LNCaP clone FGC (cell line): ENCODE measurements around the gene PROB1.

Source experiments
- DNase-seq: peaks from one replicate; pipeline ENCODE4 v3.0.0-alpha.2; 2011; ENCODE audit warnings: low read depth
- H3K4me3 ChIP-seq: 2 replicates; pipeline ENCODE4 v1.5.1; 2011; ENCODE audit warnings: mild to moderate bottlenecking, low read depth, low read length, control low read depth
- CTCF ChIP-seq: IDR thresholded peaks from 2 replicates; pipeline ENCODE4 v1.5.1; 2012; ENCODE audit warnings: mild to moderate bottlenecking; ENCODE audit not compliant: control insufficient read depth, insufficient read depth; ENCODE audit errors: extremely low read depth

PROB1 gene

GRCh38 chr5:139386050-139386438, 8.9 kb downstream of the PROB1 start:
- TF ChIP-seq CTCF, result no peak
- no peak for DNase-seq
- no peak overlapping the region for H3K4me3 ChIP-seq

GRCh38 chr5:139385061-139386049, 9.5 kb downstream of the PROB1 start:
- no peak for DNase-seq
- H3K4me3 ChIP-seq, result no peak overlapping the region
- no peak for TF ChIP-seq CTCF

- no peak for DNase-seq
- TF ChIP-seq CTCF, result no peak
- 0 out of 2 replicates have a peak overlapping the region, but pooled peaks have one; percentile 22 for H3K4me3 ChIP-seq
These were observed 10.3 kb downstream of the PROB1 start for GRCh38 chr5:139384591-139385051.

- no peak for DNase-seq
- TF ChIP-seq CTCF, result no peak
- H3K4me3 ChIP-seq, result 0 out of 2 replicates have a peak overlapping the region, but pooled peaks have one; percentile 22
These were observed 10.8 kb downstream of the PROB1 start for GRCh38 chr5:139383993-139384590.

GRCh38 chr5:139383275-139383992, 11.5 kb downstream of the PROB1 start, which contains the start of gene SLC23A1:
TSS of gene SLC23A1 (minus strand) at chr5:139383297. CDS start at chr5:139383253, 44 bp downstream.
- DNase-seq, result no peak
- 0 out of 2 replicates have a peak within 1 kb of the TSS, but pooled peaks have one; percentile 22 for H3K4me3 ChIP-seq
- no peak for TF ChIP-seq CTCF

GRCh38 chr5:139382807-139383206, 12.1 kb downstream of the PROB1 start:
- TF ChIP-seq CTCF, result no peak
- no peak for DNase-seq
- no peak overlapping the region for H3K4me3 ChIP-seq
